HepG2 (cell line): ENCODE data around the gene EHD1. TPM values are rescaled to one million over a fixed set of nuclear protein-coding genes. Genes with fewer than 3 reads are reported as not detected.
A peak's percentile ranks its signal among the peaks of the same experiment; 100 is the strongest.

ENCODE experiments used
- ATRX ChIP-seq: sonication (generic); formaldehyde crosslinking; IDR thresholded peaks from 2 replicates; pipeline ENCODE4 v1.4.0; 2020; ENCODE audit warnings: missing genetic modification reagents, borderline replicate concordance
- CBX2 ChIP-seq, 2 experiments: fragments of 200-600 bp in 1 of 2; sonication (generic); formaldehyde crosslinking in 1 of 2; IDR thresholded peaks; 2 replicates each; pipeline versions ENCODE4 v1.7.0 to v1.8.1; 2018 to 2022; ENCODE audit warnings: low read depth in 2 of 2, low read length in 1 of 2, mild to moderate bottlenecking in 1 of 2, missing genetic modification reagents in 1 of 2
- HNRNPK ChIP-seq: fragments of 200-400 bp; formaldehyde crosslinking; IDR thresholded peaks from 2 replicates; pipeline ENCODE4 v1.6.1; 2018; ENCODE audit warnings: low read length, low read depth, moderate library complexity, mild to moderate bottlenecking; ENCODE audit not compliant: poor library complexity, severe bottlenecking
- IRX3 ChIP-seq: sonication (generic); formaldehyde crosslinking; IDR thresholded peaks from 2 replicates; pipeline ENCODE4 v1.8.1; 2023; ENCODE audit warnings: mild to moderate bottlenecking, low read depth, missing genetic modification reagents, borderline replicate concordance
- MIER2 ChIP-seq: IDR thresholded peaks from 2 replicates; pipeline ENCODE4 v1.6.1; 2016; ENCODE audit warnings: missing biosample characterization, missing genetic modification reagents
- PAF1 ChIP-seq: IDR thresholded peaks from 2 replicates; pipeline ENCODE4 v1.6.1; 2016; ENCODE audit warnings: missing genetic modification reagents, missing compliant biosample characterization
- REPIN1 ChIP-seq: sonication (generic); formaldehyde crosslinking; IDR thresholded peaks from 2 replicates; pipeline ENCODE4 v1.8.0; 2022; ENCODE audit warnings: missing genetic modification reagents, low read depth, mild to moderate bottlenecking, borderline replicate concordance
- ZFYVE20 ChIP-seq: sonication (generic); formaldehyde crosslinking; IDR thresholded peaks from 2 replicates; pipeline ENCODE4 v1.8.0; 2023; ENCODE audit warnings: low read depth, mild to moderate bottlenecking, moderate library complexity, missing genetic modification reagents, borderline replicate concordance
- ZNF280B ChIP-seq: sonication (generic); formaldehyde crosslinking; IDR thresholded peaks from 2 replicates; pipeline ENCODE4 v1.5.0; 2020; ENCODE audit warnings: missing genetic modification reagents, mild to moderate bottlenecking, borderline replicate concordance
- ZNF414 ChIP-seq: sonication (generic); formaldehyde crosslinking; IDR thresholded peaks from 2 replicates; pipeline ENCODE4 v1.5.0; 2020; ENCODE audit warnings: missing genetic modification reagents
- ZNF710 ChIP-seq: sonication (generic); formaldehyde crosslinking; IDR thresholded peaks from 2 replicates; pipeline ENCODE4 v1.5.0; 2020; ENCODE audit warnings: mild to moderate bottlenecking, missing genetic modification reagents, borderline replicate concordance
- ZNF780A ChIP-seq: sonication (generic); formaldehyde crosslinking; IDR thresholded peaks from 2 replicates; pipeline ENCODE4 v1.8.0; 2022; ENCODE audit warnings: mild to moderate bottlenecking, missing genetic modification reagents, moderate library complexity
- ZSCAN21 ChIP-seq: sonication (generic); formaldehyde crosslinking; IDR thresholded peaks from 2 replicates; pipeline ENCODE4 v1.8.0; 2022; ENCODE audit warnings: mild to moderate bottlenecking, missing genetic modification reagents, moderate library complexity, borderline replicate concordance
- ZZZ3 ChIP-seq: sonication (generic); formaldehyde crosslinking; IDR thresholded peaks from 2 replicates; pipeline ENCODE4 v1.4.0; 2020; ENCODE audit warnings: missing genetic modification reagents, mild to moderate bottlenecking, borderline replicate concordance
- polyA plus RNA-seq, 8 experiments: library from polyadenylated mRNA; depleted of rRNA in 3 of 8; stranded (reverse) in 7 of 8; unstranded in 1 of 8; fragments of >200 nt; fragmentation: Illumina TruSeq in 4 of 8; extraction: Trizol in 4 of 8; gene quantifications; 2 replicates each; pipeline versions ENCODE4 v1.2.1 to v1.2.3, GENCODE V29; 2011 to 2016; ENCODE audit warnings: low read depth in 4 of 8, missing spikeins in 1 of 8, mixed read lengths in 1 of 8; ENCODE audit not compliant: insufficient read depth in 1 of 8
- total RNA-seq, 5 experiments: library from RNA; depleted of rRNA; stranded (reverse); fragments of >200 nt; fragmentation: Illumina TruSeq; extraction: Trizol; gene quantifications; 2 replicates each; pipeline ENCODE4 v1.2.3, GENCODE V29; 2016; ENCODE audit warnings: low read depth in 1 of 5
- TF ChIP-seq, protein P1 (sequence below): sonication (generic); formaldehyde crosslinking; IDR thresholded peaks from 2 replicates; pipeline ENCODE4 v1.5.1; 2020; ENCODE audit warnings: mild to moderate bottlenecking, missing genetic modification reagents, moderate library complexity
- TF ChIP-seq, protein P2 (sequence below): IDR thresholded peaks from 2 replicates; pipeline ENCODE4 v1.6.1; 2016; ENCODE audit warnings: missing compliant biosample characterization, missing genetic modification reagents, borderline replicate concordance
- TF ChIP-seq, protein P3 (sequence below): sonication (generic); formaldehyde crosslinking; IDR thresholded peaks from 2 replicates; pipeline ENCODE4 v1.5.0; 2020; ENCODE audit warnings: mild to moderate bottlenecking, missing genetic modification reagents

EHD1 gene
- total and polyA plus RNA-seq, 2 of the 13 experiments (the other 11 are each of a cell fraction or from before 2014, with no cell fraction given): 23.6 to 26.6 TPM

GRCh38 chr11:64878223-64878493, 263 bp downstream of the EHD1 start (continued):
- TF ChIP-seq, protein P1, sequence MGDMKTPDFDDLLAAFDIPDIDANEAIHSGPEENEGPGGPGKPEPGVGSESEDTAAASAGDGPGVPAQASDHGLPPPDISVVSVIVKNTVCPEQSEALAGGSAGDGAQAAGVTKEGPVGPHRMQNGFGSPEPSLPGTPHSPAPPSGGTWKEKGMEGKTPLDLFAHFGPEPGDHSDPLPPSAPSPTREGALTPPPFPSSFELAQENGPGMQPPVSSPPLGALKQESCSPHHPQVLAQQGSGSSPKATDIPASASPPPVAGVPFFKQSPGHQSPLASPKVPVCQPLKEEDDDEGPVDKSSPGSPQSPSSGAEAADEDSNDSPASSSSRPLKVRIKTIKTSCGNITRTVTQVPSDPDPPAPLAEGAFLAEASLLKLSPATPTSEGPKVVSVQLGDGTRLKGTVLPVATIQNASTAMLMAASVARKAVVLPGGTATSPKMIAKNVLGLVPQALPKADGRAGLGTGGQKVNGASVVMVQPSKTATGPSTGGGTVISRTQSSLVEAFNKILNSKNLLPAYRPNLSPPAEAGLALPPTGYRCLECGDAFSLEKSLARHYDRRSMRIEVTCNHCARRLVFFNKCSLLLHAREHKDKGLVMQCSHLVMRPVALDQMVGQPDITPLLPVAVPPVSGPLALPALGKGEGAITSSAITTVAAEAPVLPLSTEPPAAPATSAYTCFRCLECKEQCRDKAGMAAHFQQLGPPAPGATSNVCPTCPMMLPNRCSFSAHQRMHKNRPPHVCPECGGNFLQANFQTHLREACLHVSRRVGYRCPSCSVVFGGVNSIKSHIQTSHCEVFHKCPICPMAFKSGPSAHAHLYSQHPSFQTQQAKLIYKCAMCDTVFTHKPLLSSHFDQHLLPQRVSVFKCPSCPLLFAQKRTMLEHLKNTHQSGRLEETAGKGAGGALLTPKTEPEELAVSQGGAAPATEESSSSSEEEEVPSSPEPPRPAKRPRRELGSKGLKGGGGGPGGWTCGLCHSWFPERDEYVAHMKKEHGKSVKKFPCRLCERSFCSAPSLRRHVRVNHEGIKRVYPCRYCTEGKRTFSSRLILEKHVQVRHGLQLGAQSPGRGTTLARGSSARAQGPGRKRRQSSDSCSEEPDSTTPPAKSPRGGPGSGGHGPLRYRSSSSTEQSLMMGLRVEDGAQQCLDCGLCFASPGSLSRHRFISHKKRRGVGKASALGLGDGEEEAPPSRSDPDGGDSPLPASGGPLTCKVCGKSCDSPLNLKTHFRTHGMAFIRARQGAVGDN (CRISPR knock-in tag): no peak
- TF ChIP-seq HNRNPK (no peak), REPIN1 (CRISPR knock-in tag) (no peak), IRX3 (CRISPR knock-in tag) (no peak), ZZZ3 (CRISPR knock-in tag) (peak; percentile 79; the same call in 1 of the 2 replicates), ZFYVE20 (no peak), ZNF280B (CRISPR knock-in tag) (peak; percentile 90), ZNF780A (no peak), ATRX (no peak), PAF1 (CRISPR knock-in tag) (no peak), ZNF414 (CRISPR knock-in tag) (no peak), CBX2 (IDR thresholded peaks at IDR 0.05; ENCODE audit: low read depth, low read length) (no peak), CBX2 (CRISPR knock-in tag; IDR thresholded peaks at IDR 0.05; ENCODE audit: low read depth) (no peak), MIER2 (no peak), ZSCAN21 (CRISPR knock-in tag) (no peak; the same call in 1 of the 2 replicates), ZNF710 (no peak)
- TF ChIP-seq, protein P2, sequence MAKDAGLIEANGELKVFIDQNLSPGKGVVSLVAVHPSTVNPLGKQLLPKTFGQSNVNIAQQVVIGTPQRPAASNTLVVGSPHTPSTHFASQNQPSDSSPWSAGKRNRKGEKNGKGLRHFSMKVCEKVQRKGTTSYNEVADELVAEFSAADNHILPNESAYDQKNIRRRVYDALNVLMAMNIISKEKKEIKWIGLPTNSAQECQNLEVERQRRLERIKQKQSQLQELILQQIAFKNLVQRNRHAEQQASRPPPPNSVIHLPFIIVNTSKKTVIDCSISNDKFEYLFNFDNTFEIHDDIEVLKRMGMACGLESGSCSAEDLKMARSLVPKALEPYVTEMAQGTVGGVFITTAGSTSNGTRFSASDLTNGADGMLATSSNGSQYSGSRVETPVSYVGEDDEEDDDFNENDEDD: no peak; the same call in 1 of the 2 replicates
- TF ChIP-seq, protein P3, sequence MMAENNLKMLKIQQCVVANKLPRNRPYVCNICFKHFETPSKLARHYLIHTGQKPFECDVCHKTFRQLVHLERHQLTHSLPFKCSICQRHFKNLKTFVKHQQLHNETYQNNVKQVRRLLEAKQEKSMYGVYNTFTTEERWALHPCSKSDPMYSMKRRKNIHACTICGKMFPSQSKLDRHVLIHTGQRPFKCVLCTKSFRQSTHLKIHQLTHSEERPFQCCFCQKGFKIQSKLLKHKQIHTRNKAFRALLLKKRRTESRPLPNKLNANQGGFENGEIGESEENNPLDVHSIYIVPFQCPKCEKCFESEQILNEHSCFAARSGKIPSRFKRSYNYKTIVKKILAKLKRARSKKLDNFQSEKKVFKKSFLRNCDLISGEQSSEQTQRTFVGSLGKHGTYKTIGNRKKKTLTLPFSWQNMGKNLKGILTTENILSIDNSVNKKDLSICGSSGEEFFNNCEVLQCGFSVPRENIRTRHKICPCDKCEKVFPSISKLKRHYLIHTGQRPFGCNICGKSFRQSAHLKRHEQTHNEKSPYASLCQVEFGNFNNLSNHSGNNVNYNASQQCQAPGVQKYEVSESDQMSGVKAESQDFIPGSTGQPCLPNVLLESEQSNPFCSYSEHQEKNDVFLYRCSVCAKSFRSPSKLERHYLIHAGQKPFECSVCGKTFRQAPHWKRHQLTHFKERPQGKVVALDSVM (CRISPR knock-in tag): no peak
